K562 (cell line): Measurements from ENCODE around the gene THAP11. TPM values are rescaled to one million over a fixed set of nuclear protein-coding genes. Genes with fewer than 3 reads are reported as not detected.
A peak's percentile ranks its signal among the peaks of the same experiment; 100 is the strongest.

Experiments
- ATAC-seq: fragments of 200-7000 bp; cut with Tn5 transposase; 3 replicates; pipeline ENCODE4 v1.9.1; 2020; ENCODE audit warnings: moderate library complexity
- BruUV-seq: library from RNA; stranded (reverse); fragments of 400-500 nt; replicated peaks from 2 replicates; lab custom pipeline; 2021; lab: Mats Ljungman, UMichigan
- CTCF ChIA-PET: fragments of 300-600 bp; formaldehyde crosslinking; extraction: SDS; loops from one replicate; lab custom pipeline; 2021; ENCODE audit warnings: low intra/inter-chr PET ratio; lab: Yijun Ruan, JAX
- POLR2A ChIA-PET: fragments of 300-600, 350-650 bp; sonication (Branson Sonifier 250); formaldehyde crosslinking; extraction: SDS; loops from one replicate; lab custom pipeline; 2021; ENCODE audit warnings: antibody characterized with exemption, inconsistent platforms; lab: Yijun Ruan, JAX
- DNase-seq, 4 experiments: peaks; one replicate each; pipeline versions ENCODE4 v3.0.0 to v3.0.0-alpha.2; 2011 to 2018; ENCODE audit warnings: low spot score in 3 of 4, mixed read lengths in 3 of 4; ENCODE audit errors: extremely low read depth in 1 of 4
- FAIRE-seq: peaks from 2 replicates; lab custom pipeline; 2011; peaks lifted over from hg19 to GRCh38; lab: Jason Lieb, UNC
- H2AFZ ChIP-seq: 2 replicates; pipeline ENCODE4 v1.6.0; 2011; ENCODE audit warnings: low read depth, low read length, control low read depth, inconsistent platforms
- H3K27ac ChIP-seq: fragments of 200-600 bp; 3 replicates; pipeline ENCODE4 v1.8.0; 2011; ENCODE audit warnings: low read depth, mild to moderate bottlenecking, control low read depth, inconsistent platforms, low read length, moderate library complexity, mixed read lengths; ENCODE audit errors: extremely low read depth
- H3K27me3 ChIP-seq, 2 experiments: fragments of 300-600 bp in 1 of 2; 2 replicates in 1 of 2; 3 replicates in 1 of 2; pipeline versions ENCODE4 v1.6.0 to v1.8.0; 2011; ENCODE audit warnings: inconsistent platforms in 2 of 2, low read length in 2 of 2, mild to moderate bottlenecking in 1 of 2, mixed read lengths in 1 of 2, moderate library complexity in 1 of 2; ENCODE audit not compliant: control insufficient read depth in 2 of 2, insufficient read depth in 2 of 2
- H3K36me3 ChIP-seq: fragments of 300-600 bp; 3 replicates; pipeline ENCODE4 v1.8.0; 2011; ENCODE audit warnings: mild to moderate bottlenecking, low read length, inconsistent platforms; ENCODE audit not compliant: control insufficient read depth, insufficient read depth
- H3K4me1 ChIP-seq, 2 experiments: fragments of 200-600 bp in 1 of 2; replicated peaks in 1 of 2; 2 replicates in 1 of 2; 3 replicates in 1 of 2; pipeline versions ENCODE4 v1.5.1 to v1.8.0; 2011; ENCODE audit warnings: inconsistent platforms in 2 of 2, low read length in 2 of 2, mild to moderate bottlenecking in 1 of 2, mixed read lengths in 1 of 2, moderate library complexity in 1 of 2; ENCODE audit not compliant: control insufficient read depth in 2 of 2, insufficient read depth in 2 of 2
- H3K4me2 ChIP-seq: 2 replicates; pipeline ENCODE4 v1.6.1; 2011; ENCODE audit warnings: low read length, control low read depth, inconsistent platforms, mixed read lengths; ENCODE audit not compliant: insufficient read depth
- H3K4me3 ChIP-seq: fragments of 200-600 bp; sonication (generic), shearing (Covaris generic); 2 replicates; pipeline ENCODE4 v1.5.1; 2016; ENCODE audit warnings: control low read depth, inconsistent platforms
- H3K79me2 ChIP-seq: fragments of 200-600 bp; 3 replicates; pipeline ENCODE4 v1.8.0; 2011; ENCODE audit warnings: low read length, inconsistent platforms; ENCODE audit not compliant: control insufficient read depth, insufficient read depth
- H3K9ac ChIP-seq, 2 experiments: 2 replicates each; pipeline versions ENCODE4 v1.6.0 to v1.6.1; 2011; ENCODE audit warnings: low read depth in 2 of 2, low read length in 2 of 2, control low read depth in 1 of 2, inconsistent platforms in 1 of 2, mild to moderate bottlenecking in 1 of 2, mixed read lengths in 1 of 2; ENCODE audit not compliant: insufficient read depth in 1 of 2
- H3K9me1 ChIP-seq: one replicate; pipeline ENCODE4 v1.6.0; 2011; ENCODE audit warnings: inconsistent platforms, mild to moderate bottlenecking, low read length, moderate library complexity; ENCODE audit not compliant: control insufficient read depth, insufficient read depth
- H3K9me3 ChIP-seq: replicated peaks from 2 replicates; pipeline ENCODE4 v1.5.1; 2011; ENCODE audit warnings: low read depth, low read length, inconsistent platforms; ENCODE audit not compliant: control insufficient read depth, insufficient read depth
- H4K20me1 ChIP-seq: replicated peaks from 2 replicates; pipeline ENCODE4 v1.6.1; 2011; ENCODE audit warnings: low read length, inconsistent platforms, mixed read lengths; ENCODE audit not compliant: control insufficient read depth, insufficient read depth
- CREBBP ChIP-seq: IDR thresholded peaks from one replicate; pipeline ENCODE4 v1.6.1; 2012; ENCODE audit warnings: low read depth, mild to moderate bottlenecking, control low read depth, inconsistent platforms, low read length
- DDX20 ChIP-seq: fragments of 450-650 bp; IDR thresholded peaks from 2 replicates; pipeline ENCODE4 v1.6.1; 2016; ENCODE audit warnings: missing genetic modification characterization, low read depth, mild to moderate bottlenecking, missing compliant biosample characterization, moderate library complexity
- E4F1 ChIP-seq: fragments of 250-450 bp; sonication (Bioruptor Pico); IDR thresholded peaks from 2 replicates; pipeline ENCODE4 v1.5.0; 2021; ENCODE audit warnings: mild to moderate bottlenecking, borderline replicate concordance
- HSF4 ChIP-seq: fragments of 250-450 bp; sonication (Bioruptor Pico); IDR thresholded peaks from 2 replicates; pipeline ENCODE4 v2.1.2; 2022; ENCODE audit warnings: mild to moderate bottlenecking, moderate library complexity, borderline replicate concordance
- MAFG ChIP-seq: fragments of 450-650 bp; conservative IDR thresholded peaks from 2 replicates; pipeline ENCODE4 v1.6.1; 2016; ENCODE audit warnings: missing genetic modification characterization, missing compliant biosample characterization
- MEIS2 ChIP-seq: fragments of 450-650 bp; IDR thresholded peaks from 2 replicates; pipeline ENCODE4 v1.6.1; 2014; ENCODE audit warnings: mild to moderate bottlenecking; ENCODE audit not compliant: partially characterized antibody
- PBX2 ChIP-seq, 2 experiments: IDR thresholded peaks in 1 of 2; conservative IDR thresholded peaks in 1 of 2; 2 replicates each; pipeline ENCODE4 v1.6.1; 2016; ENCODE audit warnings: low read depth in 2 of 2, mild to moderate bottlenecking in 1 of 2, missing compliant biosample characterization in 1 of 2, missing genetic modification characterization in 1 of 2, moderate library complexity in 1 of 2
- TCF3 ChIP-seq: sonication (generic); formaldehyde crosslinking; IDR thresholded peaks from 2 replicates; pipeline ENCODE4 v1.4.0; 2020; ENCODE audit warnings: mild to moderate bottlenecking, missing genetic modification reagents
- THRB ChIP-seq: fragments of 450-650 bp; formaldehyde crosslinking; conservative IDR thresholded peaks from 2 replicates; pipeline ENCODE4 v1.4.0; 2022; ENCODE audit warnings: mild to moderate bottlenecking, missing genetic modification characterization
- ZNF639 ChIP-seq, 2 experiments: fragments of 200-800 bp in 1 of 2; sonication (Bioruptor generic) in 1 of 2; sonication (generic) in 1 of 2; formaldehyde crosslinking in 1 of 2; IDR thresholded peaks in 1 of 2; conservative IDR thresholded peaks in 1 of 2; 2 replicates each; pipeline versions ENCODE4 v1.5.0 to v1.6.1; 2016 to 2020; ENCODE audit warnings: missing compliant biosample characterization in 1 of 2, missing genetic modification characterization in 1 of 2, missing genetic modification reagents in 1 of 2
- WGBS: fragments of 100-300 bp; shearing (Covaris generic); methylation state at CpG from one replicate; pipeline ENCODE4 v1.1.6; 2016; ENCODE audit warnings: low coverage, mixed read lengths; ENCODE audit not compliant: insufficient coverage; ENCODE audit errors: missing lambda C conversion rate; 5-methylcytosine and 5-hydroxymethylcytosine counted together
- in situ Hi-C: fragments of 300-500 bp; cut with MboI; formaldehyde crosslinking; loops from 4 replicates; pipeline ENCODE4 v1.15.0; 2018; ENCODE audit warnings: inconsistent platforms, mixed read lengths
- intact Hi-C: fragments of 100-400 bp; cut with micrococcal nuclease; formaldehyde crosslinking; loops from 2 replicates; pipeline ENCODE4 v1.14.2; 2022
- polyA plus RNA-seq, 8 experiments: library from polyadenylated mRNA; depleted of rRNA in 4 of 8; stranded (reverse) in 5 of 8; unstranded in 3 of 8; fragments of >200 nt; fragmentation: Nextera tagmentation in 2 of 8; fragmentation: Illumina TruSeq in 1 of 8; extraction: Ambion mirVana in 2 of 8; extraction: Trizol in 1 of 8; gene quantifications; 2 replicates each; pipeline versions ENCODE4 v1.2.1 to v1.2.3, GENCODE V29; 2011 to 2014; ENCODE audit warnings: inconsistent platforms in 1 of 8, missing spikeins in 1 of 8
- total RNA-seq, 7 experiments: library from RNA; depleted of rRNA in 6 of 7; stranded (reverse); fragments of >200 nt in 6 of 7; fragmentation: Illumina TruSeq in 2 of 7; extraction: Trizol in 2 of 7; gene quantifications; 2 replicates each; pipeline versions ENCODE4 v1.2.1 to v1.2.3, GENCODE V29; 2011 to 2021; ENCODE audit warnings: low replicate concordance in 1 of 7

Gene THAP11
- total and polyA plus RNA-seq, 9 of the 15 experiments (the other 6 are each of a cell fraction or from before 2014, with no cell fraction given): 2.4 to 31.6 (median 21.4) TPM

GRCh38 chr16:67796099-67796718, 45.9 kb upstream of the THAP11 start:
- intact Hi-C loops (no loop called here), in situ Hi-C loops (no loop called here)
- DNase-seq: peak in 1 of 4 experiments; percentile 19
- no peaks in the 10 kb centered on the region for H3K9me3 ChIP-seq
- H3K4me3 ChIP-seq: no peak overlapping the region
- no peak overlapping the region for H3K27ac ChIP-seq
- H3K36me3 ChIP-seq: peaks cover 25% of the 10 kb centered on the region; the same call in 1 of the 3 replicates
- no peak for FAIRE-seq
- POLR2A ChIA-PET: interaction anchor here (0.7 to 2.2 kb wide), 6 partner anchors 9 to 37 kb away, joined by 3 to 10 read pairs (median 6); partner anchors contain the start of genes RANBP10 and TSNAXIP1
- no peaks in the 10 kb centered on the region for H3K9me1 ChIP-seq
- CTCF ChIA-PET: no interaction called here
- 87% methylated on average over 5 of the region's 5 CpGs for WGBS
- peaks cover 9 to 15% of the 10 kb centered on the region in 2 experiments for H3K4me1 ChIP-seq
- H3K79me2 ChIP-seq: peaks cover 34% of the 10 kb centered on the region
- no peak overlapping the region for H2AFZ ChIP-seq
- BruUV-seq: no TSS peak
- peak overlapping the region; percentile 21; the same call in 1 of the 2 replicates for H3K4me2 ChIP-seq
- no peak overlapping the region for H3K9ac ChIP-seq
- H4K20me1 ChIP-seq: 0 out of 2 replicates have a peak, but pooled peaks cover 6% of the 10 kb centered on the region
- H3K27me3 ChIP-seq: no peaks in the 10 kb centered on the region
- peak; percentile 52 for ATAC-seq
- TF ChIP-seq THRB (CRISPR knock-in tag) (no peak), PBX2 (CRISPR knock-in tag; IDR thresholded peaks at IDR 0.05; ENCODE audit: low read depth) (no peak), PBX2 (tag; conservative IDR thresholded peaks at IDR 0.05; ENCODE audit: low read depth) (peak; percentile 71), CREBBP (no peak), MAFG (no peak), TCF3 (CRISPR knock-in tag) (0 out of 2 replicates have a peak, but pooled peaks have one; percentile 5), DDX20 (tag) (no peak), MEIS2 (peak; percentile 73), E4F1 (CRISPR knock-in tag) (no peak), HSF4 (CRISPR knock-in tag) (no peak), ZNF639 (CRISPR knock-in tag; conservative IDR thresholded peaks at IDR 0.05 in 1 of 2, IDR thresholded peaks at IDR 0.05 in 1 of 2) (no peak)
